Endodermal cell (in vitro differentiated cells): ENCODE results near the gene LTC4S. TPM values are rescaled to one million over a fixed set of nuclear protein-coding genes. Genes with fewer than 3 reads are reported as not detected.

Experiments used
- DNase-seq: peaks from one replicate; pipeline ENCODE4 v3.0.0-alpha.2; 2017
- H3K27ac ChIP-seq: 2 replicates; pipeline ENCODE4 v1.5.1; 2013; ENCODE audit warnings: mild to moderate bottlenecking, low read depth, low read length, moderate library complexity
- H3K27me3 ChIP-seq: 2 replicates; pipeline ENCODE4 v1.6.1; 2013; ENCODE audit warnings: mild to moderate bottlenecking, low read length, moderate library complexity; ENCODE audit not compliant: insufficient read depth, control insufficient read depth, poor library complexity, severe bottlenecking
- H3K36me3 ChIP-seq: 2 replicates; pipeline ENCODE4 v1.7.0; 2013; ENCODE audit warnings: mild to moderate bottlenecking, low read length, moderate library complexity; ENCODE audit not compliant: control insufficient read depth, insufficient read depth
- H3K4me1 ChIP-seq: one replicate; pipeline ENCODE4 v1.7.0; 2013; ENCODE audit warnings: low read length; ENCODE audit not compliant: control insufficient read depth, insufficient read depth
- H3K4me3 ChIP-seq: 2 replicates; pipeline ENCODE4 v1.5.1; 2013; ENCODE audit warnings: mild to moderate bottlenecking, low read length, moderate library complexity
- H3K9ac ChIP-seq: 2 replicates; pipeline ENCODE4 v1.6.1; 2013; ENCODE audit warnings: mild to moderate bottlenecking, low read length, moderate library complexity; ENCODE audit not compliant: poor library complexity, severe bottlenecking; ENCODE audit errors: extremely low read depth
- H3K9me3 ChIP-seq: 2 replicates; pipeline ENCODE4 v1.6.1; 2013; ENCODE audit warnings: mild to moderate bottlenecking, low read length, moderate library complexity; ENCODE audit not compliant: control insufficient read depth
- H3K27ac Mint-ChIP-seq: 2 replicates; pipeline ENCODE4 v1.8.0; 2020; ENCODE audit warnings: mixed read lengths
- H3K27me3 Mint-ChIP-seq: 2 replicates; pipeline ENCODE4 v1.8.0; 2021; ENCODE audit warnings: mild to moderate bottlenecking, mixed read lengths; ENCODE audit not compliant: insufficient read depth
- H3K36me3 Mint-ChIP-seq: 2 replicates; pipeline ENCODE4 v1.8.0; 2020; ENCODE audit warnings: low read depth, mixed read lengths
- H3K4me1 Mint-ChIP-seq: 2 replicates; pipeline ENCODE4 v1.8.0; 2020; ENCODE audit warnings: mixed read lengths
- H3K4me3 Mint-ChIP-seq: 2 replicates; pipeline ENCODE4 v1.8.0; 2020; ENCODE audit warnings: mild to moderate bottlenecking, moderate library complexity, mixed read lengths
- H3K9me3 Mint-ChIP-seq: 2 replicates; pipeline ENCODE4 v1.8.0; 2020; ENCODE audit warnings: mild to moderate bottlenecking, mixed read lengths
- CTCF ChIP-seq: fragments of 200-600 bp; sonication (generic); conservative IDR thresholded peaks from 2 replicates; pipeline ENCODE4 v1.5.0; 2021; ENCODE audit warnings: antibody characterized with exemption, mild to moderate bottlenecking
- WGBS, 2 experiments: methylation state at CpG; one replicate each; pipeline versions ENCODE4 v1.1.5 to v1.1.7; 2013; ENCODE audit warnings: missing lambda C conversion rate in 2 of 2, mixed read lengths in 1 of 2; ENCODE audit not compliant: insufficient coverage in 1 of 2, insufficient read length in 1 of 2; 5-methylcytosine and 5-hydroxymethylcytosine counted together
- total RNA-seq, 2 donors: library from RNA; stranded (reverse); fragmentation: NEBNext Ultra II Directional in 1 of 2; extraction: Animal tissue kit (Norgen Biotek cat#: 25700) in 1 of 2; gene quantifications; 2 replicates in 1 of 2; 3 replicates in 1 of 2; pipeline ENCODE4 v1.2.1, GENCODE V29; 2021

The LTC4S gene
- total RNA-seq, 2 donors from 2014 or later: 5.7 to 6.3 TPM

DNA sequence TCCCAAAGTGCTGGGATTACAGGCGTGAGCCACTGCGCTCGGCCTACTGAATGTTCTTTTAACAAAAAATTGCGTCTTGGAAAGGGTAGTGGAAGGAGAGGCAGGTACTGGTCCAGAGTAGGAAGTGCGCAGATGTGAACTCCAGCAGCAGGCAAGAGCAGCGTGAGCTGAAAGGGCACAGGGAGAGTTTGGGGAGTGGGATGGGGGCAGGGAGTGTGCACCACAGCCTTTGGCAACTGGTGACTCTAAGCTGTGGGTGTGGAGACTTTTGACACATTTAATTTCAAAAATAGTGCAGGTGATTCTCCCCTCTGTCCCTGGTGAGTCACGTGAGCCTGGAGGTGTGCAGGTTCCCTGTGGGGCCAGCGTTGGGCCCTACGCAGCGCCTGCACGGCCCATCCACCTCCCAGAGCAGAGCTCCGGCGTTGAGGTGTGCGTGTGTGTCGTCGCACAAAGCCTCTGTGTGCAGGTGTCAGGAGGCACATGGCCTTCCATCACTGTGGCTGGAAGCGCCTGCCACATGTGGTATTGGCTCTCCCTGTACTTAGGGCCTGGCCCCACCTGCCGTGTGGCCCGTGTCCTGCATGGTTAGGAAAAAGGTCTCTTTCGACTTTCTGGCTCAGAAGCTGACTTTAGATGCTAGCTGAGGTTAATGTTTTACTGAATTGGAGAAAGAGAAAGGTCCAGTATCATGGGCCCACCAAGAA, 38.4 kb downstream of the LTC4S start:
- 94 to 97% methylated on average over 15 to 20 of the region's 20 CpGs for WGBS, 2 experiments
- Histone ChIP-seq H3K27me3 (no peaks in the 10 kb centered on the region), H3K4me3 (no peak overlapping the region), H3K9ac (no peak overlapping the region), H3K36me3 (peaks cover 71% of the 10 kb centered on the region), H3K4me1 (peaks cover 2% of the 10 kb centered on the region), H3K27ac (no peak overlapping the region), H3K9me3 (no peaks in the 10 kb centered on the region)
- no peaks in the 10 kb centered on the region for H3K27me3 Mint-ChIP-seq
- H3K9me3 Mint-ChIP-seq: peaks cover 13% of the 10 kb centered on the region
- no peak for TF ChIP-seq CTCF
- H3K36me3 Mint-ChIP-seq: peaks cover 87% of the 10 kb centered on the region
- H3K4me1 Mint-ChIP-seq: peaks cover 5% of the 10 kb centered on the region
- no peak overlapping the region for H3K27ac Mint-ChIP-seq
- DNase-seq: no peak
- no peak overlapping the region for H3K4me3 Mint-ChIP-seq

- H3K27ac ChIP-seq: no peak overlapping the region
- WGBS, 2 experiments: 90 to 92% methylated on average over 11 to 23 of the region's 23 CpGs
- H3K27me3 ChIP-seq: no peaks in the 10 kb centered on the region
- Mint-ChIP-seq H3K36me3 (peaks cover 88% of the 10 kb centered on the region), H3K4me3 (no peak overlapping the region), H3K4me1 (peaks cover 5% of the 10 kb centered on the region), H3K27me3 (no peaks in the 10 kb centered on the region), H3K27ac (no peak overlapping the region), H3K9me3 (peaks cover 13% of the 10 kb centered on the region)
- H3K4me3 ChIP-seq: no peak overlapping the region
- no peak for TF ChIP-seq CTCF
- no peak for DNase-seq
- H3K9ac ChIP-seq: no peak overlapping the region
- H3K4me1 ChIP-seq: peaks cover 2% of the 10 kb centered on the region
- H3K36me3 ChIP-seq: peaks cover 73% of the 10 kb centered on the region
- no peaks in the 10 kb centered on the region for H3K9me3 ChIP-seq
Observed at GRCh38 chr5:179833056-179833708, 39.4 kb downstream of the LTC4S start.

GRCh38 chr5:179833709-179834070, 39.9 kb downstream of the LTC4S start:
- H3K27ac Mint-ChIP-seq: no peak overlapping the region
- no peak overlapping the region for H3K4me3 Mint-ChIP-seq
- Histone ChIP-seq H3K4me1 (peaks cover 2% of the 10 kb centered on the region), H3K9me3 (no peaks in the 10 kb centered on the region), H3K27me3 (no peaks in the 10 kb centered on the region), H3K4me3 (no peak overlapping the region), H3K27ac (no peak overlapping the region), H3K9ac (no peak overlapping the region), H3K36me3 (peaks cover 73% of the 10 kb centered on the region)
- H3K36me3 Mint-ChIP-seq: peaks cover 88% of the 10 kb centered on the region
- TF ChIP-seq CTCF: no peak
- 92 to 100% methylated on average over 1 to 3 of the region's 3 CpGs for WGBS, 2 experiments
- H3K9me3 Mint-ChIP-seq: peaks cover 13% of the 10 kb centered on the region
- no peaks in the 10 kb centered on the region for H3K27me3 Mint-ChIP-seq
- peaks cover 5% of the 10 kb centered on the region for H3K4me1 Mint-ChIP-seq
- no peak for DNase-seq
